Measurements from ENCODE around the gene MAP9. TPM values are rescaled to one million over a fixed set of nuclear protein-coding genes. Genes with fewer than 3 reads are reported as not detected.

MAP9 gene
- total and polyA plus RNA-seq, 2 of the 4 experiments (the other 2 are of a cell fraction), result 4.0 to 6.6 TPM

GRCh38 chr4:155391932-155392331 is 15.2 kb upstream of the MAP9 start:
- no peaks in the 10 kb centered on the region for H3K36me3 ChIP-seq (ENCODE audit: control insufficient read depth, insufficient read depth, low read length)
- no peak overlapping the region for H3K4me3 ChIP-seq (ENCODE audit: insufficient read depth, low read depth, low read length)
- peak overlapping the region; percentile 86 for H2BK5ac ChIP-seq (ENCODE audit: low read depth, low read length, poor library complexity, severe bottlenecking)
- peak overlapping the region; percentile 75 for H4K91ac ChIP-seq (ENCODE audit: insufficient read depth, low read depth, low read length)
- no TSS peak for BruUV-seq (replicated peaks)
- peak overlapping the region; percentile 48; the same call in 1 of the 2 replicates for H3K23ac ChIP-seq (ENCODE audit: low read depth, low read length)
- H4K5ac ChIP-seq (ENCODE audit: low read depth, low read length), result peak overlapping the region; percentile 98
- ATAC-seq (ENCODE audit: low read depth), result no peak
- H2BK120ac ChIP-seq (ENCODE audit: low read depth, low read length), result peak overlapping the region; percentile 93
- H3K9ac ChIP-seq (ENCODE audit: low read depth, low read length), result no peak overlapping the region
- peak overlapping the region; percentile 98 for H3K18ac ChIP-seq (ENCODE audit: low read depth, low read length)
- peak overlapping the region; percentile 76 for H2AK9ac ChIP-seq (replicated peaks; ENCODE audit: low read depth, low read length, poor library complexity)
- CTCF ChIA-PET, result interaction anchor here (1.1 kb wide), 1 partner anchor 13 kb away, joined by 3 read pairs; no protein-coding TSS in a partner anchor
- peak overlapping the region; percentile 55; the same call in 2 of the 3 replicates for H2BK15ac ChIP-seq (ENCODE audit: low read depth, low read length)
- no peak overlapping the region for H3K56ac ChIP-seq (ENCODE audit: extremely low read depth, insufficient read depth, low read length)
- H3K14ac ChIP-seq (replicated peaks; ENCODE audit: low read depth, low read length), result peak overlapping the region; percentile 64
- H3K27me3 ChIP-seq (ENCODE audit: control insufficient read depth, insufficient read depth, low read length), result no peaks in the 10 kb centered on the region
- no peak for DNase-seq
- H3K4me1 ChIP-seq (ENCODE audit: control insufficient read depth, insufficient read depth, low read length), result peaks cover 7% of the 10 kb centered on the region
- H3K9me3 ChIP-seq (ENCODE audit: control insufficient read depth, insufficient read depth, low read length), result no peaks in the 10 kb centered on the region
- peak overlapping the region; percentile 86 for H2AK5ac ChIP-seq (ENCODE audit: low read depth, low read length)
- intact Hi-C loops (cut with micrococcal nuclease) (no loop called here), dilution Hi-C loops (cut with HindIII; ENCODE audit: low sequenced_read_pairs, unreplicated experiment) (no loop called here), in situ Hi-C loops (cut with MboI; ENCODE audit: low sequenced_read_pairs) (no loop called here)
- POLR2A ChIA-PET (ENCODE audit: unreplicated experiment), result no interaction called here
- peak overlapping the region; percentile 53; the same call in 1 of the 2 replicates for H3K4me2 ChIP-seq (ENCODE audit: low read depth, low read length)
- peak overlapping the region; percentile 75 for H3K4ac ChIP-seq (ENCODE audit: low read depth, low read length)
- H2BK20ac ChIP-seq (ENCODE audit: low read depth, low read length), result peak overlapping the region; percentile 90
- TF ChIP-seq ELK1 (IDR thresholded peaks at IDR 0.05; ENCODE audit: borderline replicate concordance, low read depth, low read length), result no peak
- TF ChIP-seq MAFK (IDR thresholded peaks at IDR 0.05; ENCODE audit: low read depth, low read length), result no peak
- no peak for TF ChIP-seq CHD1 (IDR thresholded peaks at IDR 0.05; ENCODE audit: low read depth, low read length)
- no peak for TF ChIP-seq RAD21 (IDR thresholded peaks at IDR 0.05; ENCODE audit: low read length)
- TF ChIP-seq USF2 (IDR thresholded peaks at IDR 0.05; ENCODE audit: low read depth, low read length), result no peak
- TF ChIP-seq POLR2A (IDR thresholded peaks at IDR 0.05; ENCODE audit: low read depth, low read length), result no peak
- no peak for TF ChIP-seq CEBPB (IDR thresholded peaks at IDR 0.05; ENCODE audit: low read depth, low read length)
- H2AFZ ChIP-seq (replicated peaks; ENCODE audit: low read length, poor library complexity), result peak overlapping the region; percentile 86
- no peaks in the 10 kb centered on the region for H3K79me1 ChIP-seq (ENCODE audit: low read depth in 1 of 2, low read length in 2 of 2)
- H4K8ac ChIP-seq (ENCODE audit: low read depth in 2 of 2, low read length in 2 of 2), result peak overlapping the region in 1 of 2 experiments; percentile 91; a peak in 2 of 4 replicates
- no peaks in the 10 kb centered on the region for H4K20me1 ChIP-seq (ENCODE audit: insufficient read depth, low read length)
- peak overlapping the region; percentile 38; the same call in 1 of the 2 replicates for H3K27ac ChIP-seq (ENCODE audit: insufficient read depth, low read length)
- H3K9me1 ChIP-seq (ENCODE audit: insufficient read depth, low read length), result 0 out of 2 replicates have a peak, but pooled peaks cover 3% of the 10 kb centered on the region
